ENCODE results near the gene KCTD12. TPM values are rescaled to one million over a fixed set of nuclear protein-coding genes. Genes with fewer than 3 reads are reported as not detected.

The KCTD12 gene
- total RNA-seq, 1 donor: 3.0 TPM

DNA sequence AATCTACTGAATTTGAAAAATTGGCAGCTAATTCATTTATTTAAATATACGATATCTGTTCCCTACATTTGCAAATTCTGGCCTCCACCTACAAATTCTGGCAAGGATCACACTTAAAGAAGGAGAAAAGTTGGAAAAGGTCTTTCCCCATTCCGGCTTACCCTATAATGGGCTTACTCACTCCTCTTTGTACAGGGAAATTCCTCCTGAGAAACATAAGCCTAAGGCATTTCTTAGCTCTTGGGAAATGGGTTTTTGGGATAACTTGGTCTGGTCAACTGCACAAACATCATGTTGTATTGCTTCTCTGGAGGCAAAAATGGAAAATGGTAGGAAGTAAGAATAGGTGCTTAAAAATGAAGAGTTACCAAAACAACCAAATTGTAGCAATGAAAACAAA, 25.5 kb downstream of the KCTD12 start:
- no peak for DNase-seq (ENCODE audit: low read depth in 2 of 3, low spot score in 2 of 3)

GRCh38 chr13:76854894-76855293, 31.3 kb downstream of the KCTD12 start:
- no peak for DNase-seq (ENCODE audit: low read depth in 2 of 3, low spot score in 2 of 3)

- DNase-seq (ENCODE audit: low read depth in 2 of 3, low spot score in 2 of 3): no peak
Measured at GRCh38 chr13:76853921-76854608, 32.1 kb downstream of the KCTD12 start.

DNA sequence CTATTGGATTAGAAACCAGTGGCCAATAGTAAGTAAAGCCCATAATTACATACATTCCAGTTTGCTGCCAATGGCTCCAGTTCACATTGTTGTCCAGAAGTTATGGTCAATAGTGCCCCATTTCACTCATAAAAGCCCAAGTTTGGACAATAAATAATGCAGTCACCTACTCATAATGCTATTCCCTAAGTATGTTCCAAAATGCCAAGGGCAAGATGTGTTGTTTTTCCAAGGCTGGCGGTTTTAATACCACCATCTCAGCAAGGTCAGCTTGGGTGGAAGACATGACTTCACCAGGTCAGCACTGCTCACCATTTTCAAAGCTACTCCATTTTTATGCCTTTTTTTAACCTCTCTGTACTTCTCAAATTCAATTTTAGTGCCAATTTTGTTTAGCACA, 32.7 kb downstream of the KCTD12 start:
- no peak for DNase-seq (ENCODE audit: low read depth in 2 of 3, low spot score in 2 of 3)

- DNase-seq (ENCODE audit: low read depth in 2 of 3, low spot score in 2 of 3): no peak
Measured at GRCh38 chr13:76852986-76853385, 33.2 kb downstream of the KCTD12 start.

DNA sequence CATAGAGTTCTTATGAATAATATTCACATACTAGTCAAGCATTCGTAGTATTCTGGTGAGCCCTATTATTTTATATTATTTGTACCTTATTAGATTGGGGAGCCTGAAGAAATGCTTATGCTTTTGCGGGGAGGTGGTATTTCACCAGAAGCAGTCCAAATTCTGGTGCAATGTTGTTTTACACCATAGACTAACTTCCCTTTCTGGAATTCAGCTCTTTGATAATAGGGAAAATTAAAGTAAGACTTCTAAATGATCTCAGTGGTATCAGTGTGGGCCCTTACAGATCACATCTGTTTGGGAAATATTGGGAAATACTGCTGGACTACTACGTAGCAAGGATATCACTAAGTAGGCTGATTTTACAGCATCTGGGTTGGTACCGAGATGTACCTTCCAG, 34.2 kb downstream of the KCTD12 start:
- no peak for DNase-seq (ENCODE audit: low read depth in 2 of 3, low spot score in 2 of 3)

GRCh38 chr13:76849493-76849892, 36.7 kb downstream of the KCTD12 start:
- DNase-seq (ENCODE audit: low read depth in 2 of 3, low spot score in 2 of 3): no peak

GRCh38 chr13:76848596-76848995, 37.6 kb downstream of the KCTD12 start:
- no peak for DNase-seq (ENCODE audit: low read depth in 2 of 3, low spot score in 2 of 3)

DNA sequence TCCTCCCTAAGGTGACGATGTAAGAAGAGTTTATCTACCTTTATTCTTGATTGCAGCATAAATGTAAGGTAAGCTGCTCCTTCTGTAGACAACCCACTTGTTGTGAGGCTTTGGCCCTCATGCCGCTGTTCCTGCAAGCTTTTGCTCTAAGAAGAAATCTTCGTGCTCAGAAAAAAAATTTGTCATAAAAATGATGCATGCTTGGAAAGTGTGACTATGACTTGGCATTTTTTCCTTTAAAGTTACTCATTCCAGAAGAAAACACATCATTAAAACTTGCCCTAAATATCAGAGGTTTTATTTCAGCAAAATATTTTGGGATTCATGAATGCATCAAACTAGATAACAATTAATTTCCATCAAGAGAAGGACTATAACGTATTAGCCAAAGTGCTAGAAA, 39.8 kb downstream of the KCTD12 start:
- no peak for DNase-seq (ENCODE audit: low read depth in 2 of 3, low spot score in 2 of 3)

- no peak for DNase-seq (ENCODE audit: low read depth in 2 of 3, low spot score in 2 of 3)
Measured at GRCh38 chr13:76845865-76846264, 40.3 kb downstream of the KCTD12 start.

- no peak for DNase-seq (ENCODE audit: low read depth in 2 of 3, low spot score in 2 of 3)
Measured at GRCh38 chr13:76845367-76845766, 40.8 kb downstream of the KCTD12 start.

GRCh38 chr13:76837801-76838200, 48.4 kb downstream of the KCTD12 start:
- DNase-seq (ENCODE audit: low read depth in 2 of 3, low spot score in 2 of 3): no peak

DNA sequence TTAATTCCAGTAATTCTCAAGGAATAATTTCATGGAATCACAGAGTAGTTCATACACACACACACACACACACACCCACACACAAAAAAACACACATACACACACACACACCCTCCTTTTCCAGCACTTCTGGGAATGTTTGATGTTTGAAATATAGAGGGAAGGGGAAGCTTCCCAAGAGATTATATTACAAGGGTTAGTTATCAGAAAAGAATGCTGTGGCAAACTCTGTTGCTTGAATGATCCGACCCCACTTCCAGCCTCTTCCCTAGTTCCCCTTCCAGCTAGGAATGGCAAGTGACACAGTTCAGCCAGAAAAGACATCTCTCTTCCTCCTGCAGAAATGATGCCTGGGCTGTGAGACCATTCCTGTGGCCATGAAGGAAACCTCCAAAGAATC, 49.9 kb downstream of the KCTD12 start:
- no peak for DNase-seq (ENCODE audit: low read depth in 2 of 3, low spot score in 2 of 3)

GRCh38 chr13:76833441-76833954, 52.7 kb downstream of the KCTD12 start:
- no peak for DNase-seq (ENCODE audit: low read depth in 2 of 3, low spot score in 2 of 3)

DNA sequence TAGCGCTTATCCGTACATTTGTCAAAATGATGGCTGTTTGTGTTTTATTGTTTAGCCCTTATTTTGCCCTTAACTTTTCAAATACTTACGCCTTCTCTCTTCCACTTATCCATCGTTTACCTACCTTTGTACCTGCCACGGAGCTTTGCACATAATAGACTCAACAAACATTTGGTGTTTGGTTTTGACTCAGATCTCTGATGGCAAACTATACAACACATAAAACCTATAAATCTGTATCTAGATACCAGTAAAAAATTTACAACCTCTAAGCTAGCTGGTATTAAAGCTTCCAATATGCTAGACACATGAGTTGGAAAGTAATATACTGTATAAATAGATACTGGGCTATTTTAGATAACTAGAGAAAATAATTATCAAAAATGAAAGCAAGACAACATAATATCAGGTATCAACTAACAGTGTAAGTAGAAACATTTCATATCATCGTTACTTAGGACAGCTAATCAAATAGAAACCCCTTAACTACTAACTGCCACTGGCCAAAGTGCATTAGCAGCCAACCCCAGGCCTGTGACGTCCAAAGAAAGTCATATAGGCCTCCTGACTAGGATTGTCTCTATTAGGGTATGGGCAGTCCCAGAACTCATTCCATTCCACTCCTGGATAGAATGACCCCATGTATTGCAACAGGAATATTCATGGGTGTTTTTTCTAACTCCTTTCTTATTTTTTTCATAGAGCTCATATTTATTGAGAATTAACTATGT, 53.8 kb downstream of the KCTD12 start:
- DNase-seq (ENCODE audit: low read depth in 2 of 3, low spot score in 2 of 3): no peak

DNA sequence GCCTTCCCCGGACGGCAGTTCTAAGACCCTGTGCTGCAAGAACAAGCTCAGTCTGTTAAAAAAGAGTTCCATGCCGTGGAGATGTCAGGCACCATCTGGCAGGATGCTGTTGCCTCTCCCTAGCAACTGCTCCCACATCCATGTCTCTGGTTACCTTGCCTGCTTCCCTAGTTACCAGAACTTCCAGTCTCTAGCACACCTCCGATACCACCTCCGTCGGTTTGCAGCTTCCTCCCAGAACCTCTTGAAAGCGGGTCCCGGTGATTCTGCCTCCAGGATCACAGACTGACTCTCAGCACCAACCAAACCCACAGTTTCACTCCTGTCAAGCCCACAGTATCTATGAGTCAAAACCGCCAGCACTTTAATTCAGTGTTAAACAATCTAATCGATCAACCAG, 55.4 kb downstream of the KCTD12 start:
- no peak for DNase-seq (ENCODE audit: low read depth in 2 of 3, low spot score in 2 of 3)

Other genes starting within 250 kb of the KCTD12 start
- not detected for gene ACOD1, start 62.1 kb upstream of the KCTD12 start, total RNA-seq
- 14.3 TPM for gene CLN5, start 105.7 kb upstream of the KCTD12 start, total RNA-seq
- 45.0 TPM for gene FBXL3, start 140.8 kb upstream of the KCTD12 start, total RNA-seq

Data from hematopoietic multipotent progenitor cell (in vitro differentiated cells).